Suprapubic skin (tissue), 4 donors: ENCODE measurements around the gene IRGQ. TPM values are rescaled to one million over a fixed set of nuclear protein-coding genes. Genes with fewer than 3 reads are reported as not detected.
A peak's percentile ranks its signal among the peaks of the same experiment; 100 is the strongest.

ENCODE experiments used
- DNase-seq, 2 donors: peaks; one replicate each; pipeline ENCODE4 v3.0.0-alpha.2; 2019; ENCODE audit warnings: low spot score in 2 of 2
- H3K27ac ChIP-seq: fragments of 200-600 bp; sonication (generic); one replicate; pipeline ENCODE4 v1.5.1; 2019
- H3K27me3 ChIP-seq: fragments of 200-600 bp; sonication (generic); one replicate; pipeline ENCODE4 v1.5.1; 2019
- H3K36me3 ChIP-seq: fragments of 200-600 bp; sonication (generic); one replicate; pipeline ENCODE4 v1.5.1; 2019
- H3K4me1 ChIP-seq: fragments of 200-600 bp; sonication (generic); one replicate; pipeline ENCODE4 v1.5.1; 2019
- H3K4me3 ChIP-seq: fragments of 200-600 bp; sonication (generic); one replicate; pipeline ENCODE4 v1.5.1; 2019; ENCODE audit warnings: mild to moderate bottlenecking
- H3K9me3 ChIP-seq: fragments of 200-600 bp; sonication (generic); one replicate; pipeline ENCODE4 v1.5.1; 2019
- EP300 ChIP-seq: sonication (generic); formaldehyde crosslinking; IDR thresholded peaks from one replicate; pipeline ENCODE4 v1.6.1; 2017; ENCODE audit warnings: antibody characterized with exemption
- POLR2A ChIP-seq, 2 donors: fragments of 450-650 bp; IDR thresholded peaks; one replicate each; pipeline ENCODE4 v1.6.1; 2017; ENCODE audit warnings: antibody characterized with exemption in 2 of 2, mild to moderate bottlenecking in 2 of 2, moderate library complexity in 2 of 2
- POLR2AphosphoS5 ChIP-seq, 3 donors: sonication (generic); formaldehyde crosslinking; IDR thresholded peaks; one replicate each; pipeline ENCODE4 v1.6.1; 2017; ENCODE audit warnings: antibody characterized with exemption in 3 of 3
- WGBS: methylation state at CpG from one replicate; pipeline ENCODE4 v1.1.5; 2018; 5-methylcytosine and 5-hydroxymethylcytosine counted together
- total RNA-seq, 4 donors: library from RNA; depleted of rRNA; stranded (reverse); fragments of >200 nt; gene quantifications; one replicate each; pipeline ENCODE4 v1.1.0, GENCODE V29; 2016
- TF ChIP-seq, protein P1 (sequence below), 2 donors: fragments of 200-600 bp in 1 of 2; fragments of 450-650 bp in 1 of 2; sonication (generic) in 1 of 2; IDR thresholded peaks; one replicate each; pipeline ENCODE4 v1.5.1; 2016 to 2019; ENCODE audit warnings: antibody characterized with exemption in 2 of 2, mild to moderate bottlenecking in 1 of 2, moderate library complexity in 1 of 2

IRGQ gene
- total RNA-seq, 4 donors from 2014 or later: 17.2 to 24.7 (median 19.9) TPM

GRCh38 chr19:43575955-43576878 lies 19.7 kb downstream of the IRGQ start:
- Histone ChIP-seq H3K36me3 (peaks cover 9% of the 10 kb centered on the region), H3K4me3 (peak overlapping the region; percentile 88), H3K27me3 (no peaks in the 10 kb centered on the region), H3K9me3 (no peaks in the 10 kb centered on the region), H3K27ac (peak overlapping the region; percentile 74), H3K4me1 (peaks cover 28% of the 10 kb centered on the region)
- 53% methylated on average over 37 of the region's 37 CpGs for WGBS
- DNase-seq: no peak
- TF ChIP-seq POLR2A (IDR thresholded peaks at IDR 0.05) (no peak), POLR2AphosphoS5 (IDR thresholded peaks at IDR 0.05) (no peak), EP300 (no peak)
- TF ChIP-seq, protein P1, sequence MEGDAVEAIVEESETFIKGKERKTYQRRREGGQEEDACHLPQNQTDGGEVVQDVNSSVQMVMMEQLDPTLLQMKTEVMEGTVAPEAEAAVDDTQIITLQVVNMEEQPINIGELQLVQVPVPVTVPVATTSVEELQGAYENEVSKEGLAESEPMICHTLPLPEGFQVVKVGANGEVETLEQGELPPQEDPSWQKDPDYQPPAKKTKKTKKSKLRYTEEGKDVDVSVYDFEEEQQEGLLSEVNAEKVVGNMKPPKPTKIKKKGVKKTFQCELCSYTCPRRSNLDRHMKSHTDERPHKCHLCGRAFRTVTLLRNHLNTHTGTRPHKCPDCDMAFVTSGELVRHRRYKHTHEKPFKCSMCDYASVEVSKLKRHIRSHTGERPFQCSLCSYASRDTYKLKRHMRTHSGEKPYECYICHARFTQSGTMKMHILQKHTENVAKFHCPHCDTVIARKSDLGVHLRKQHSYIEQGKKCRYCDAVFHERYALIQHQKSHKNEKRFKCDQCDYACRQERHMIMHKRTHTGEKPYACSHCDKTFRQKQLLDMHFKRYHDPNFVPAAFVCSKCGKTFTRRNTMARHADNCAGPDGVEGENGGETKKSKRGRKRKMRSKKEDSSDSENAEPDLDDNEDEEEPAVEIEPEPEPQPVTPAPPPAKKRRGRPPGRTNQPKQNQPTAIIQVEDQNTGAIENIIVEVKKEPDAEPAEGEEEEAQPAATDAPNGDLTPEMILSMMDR (IDR thresholded peaks at IDR 0.05): no peak

GRCh38 chr19:43575156-43575950 lies 20.6 kb downstream of the IRGQ start, which contains the start of the genes PINLYP and XRCC1:
Gene PINLYP (plus strand): TSS chr19:43575801. CDS start chr19:43577192, 1,391 bp downstream.
Gene XRCC1 (minus strand): TSS chr19:43575527. CDS start chr19:43575458, 69 bp downstream.
- WGBS: 0% methylated on average over 27 of the region's 51 CpGs
- peak within 1 kb of the TSS; percentile 80 for H3K27ac ChIP-seq
- no peak for TF ChIP-seq EP300
- peak in 1 of 2 donors; percentile 28 for TF ChIP-seq POLR2A (IDR thresholded peaks at IDR 0.05)
- DNase-seq: peak; percentile 98
- peak within 1 kb of the TSS; percentile 88 for H3K4me3 ChIP-seq
- no peaks in the 10 kb centered on the region for H3K9me3 ChIP-seq
- no peaks in the 10 kb centered on the region for H3K27me3 ChIP-seq
- peaks cover 9% of the 10 kb centered on the region for H3K36me3 ChIP-seq
- peaks cover 22% of the 10 kb centered on the region for H3K4me1 ChIP-seq

- no peaks in the 10 kb centered on the region for H3K9me3 ChIP-seq
- 29% methylated on average over 11 of the region's 12 CpGs for WGBS
- H3K4me1 ChIP-seq: peaks cover 22% of the 10 kb centered on the region
- H3K36me3 ChIP-seq: peaks cover 9% of the 10 kb centered on the region
- TF ChIP-seq, protein P1 (IDR thresholded peaks at IDR 0.05): no peak
- TF ChIP-seq POLR2AphosphoS5 (IDR thresholded peaks at IDR 0.05) (no peak), EP300 (no peak), POLR2A (IDR thresholded peaks at IDR 0.05) (no peak)
- no peaks in the 10 kb centered on the region for H3K27me3 ChIP-seq
- peak overlapping the region; percentile 80 for H3K27ac ChIP-seq
- H3K4me3 ChIP-seq: peak overlapping the region; percentile 88
- no peak for DNase-seq
Measured at GRCh38 chr19:43574424-43575155, 21.3 kb downstream of the IRGQ start.

- H3K27ac ChIP-seq: no peak overlapping the region
- H3K4me3 ChIP-seq: no peak overlapping the region
- peaks cover 22% of the 10 kb centered on the region for H3K4me1 ChIP-seq
- H3K9me3 ChIP-seq: no peaks in the 10 kb centered on the region
- H3K36me3 ChIP-seq: peaks cover 9% of the 10 kb centered on the region
- H3K27me3 ChIP-seq: no peaks in the 10 kb centered on the region
- DNase-seq: no peak
- 83% methylated on average over 3 of the region's 3 CpGs for WGBS
- TF ChIP-seq EP300 (no peak), POLR2A (IDR thresholded peaks at IDR 0.05) (no peak), POLR2AphosphoS5 (IDR thresholded peaks at IDR 0.05) (no peak)
- TF ChIP-seq, protein P1 (IDR thresholded peaks at IDR 0.05): no peak
Measured at GRCh38 chr19:43572171-43572588, 23.8 kb downstream of the IRGQ start.

GRCh38 chr19:43570174-43570791 lies 25.7 kb downstream of the IRGQ start:
- Histone ChIP-seq H3K36me3 (peaks cover 9% of the 10 kb centered on the region), H3K4me3 (no peak overlapping the region), H3K27ac (no peak overlapping the region), H3K27me3 (no peaks in the 10 kb centered on the region), H3K9me3 (no peaks in the 10 kb centered on the region), H3K4me1 (peaks cover 11% of the 10 kb centered on the region)
- TF ChIP-seq POLR2A (IDR thresholded peaks at IDR 0.05) (no peak), EP300 (no peak), POLR2AphosphoS5 (IDR thresholded peaks at IDR 0.05) (no peak)
- TF ChIP-seq, protein P1 (IDR thresholded peaks at IDR 0.05): no peak
- WGBS: 88% methylated on average over 5 of the region's 5 CpGs
- no peak for DNase-seq
